Activated naive CD4-positive, alpha-beta T cell treated with anti-CD3 and anti-CD28 coated beads, Interleukin-2, amount 10 ng/mL, durations not matched to agents 7 days and 5 days (primary cell): ENCODE results near the gene DAZAP1.

Experiments
- CTCF ChIA-PET: fragments of 350-600 bp; sonication (Branson Sonifier 250); formaldehyde crosslinking; loops from one replicate; lab custom pipeline; 2021; ENCODE audit warnings: antibody characterized with exemption; lab: Charles Lee
- DNase-seq: peaks from one replicate; pipeline ENCODE4 v3.0.0-alpha.2; 2020
- H3K27ac Mint-ChIP-seq: one replicate; pipeline ENCODE4 v1.8.0; 2021; ENCODE audit warnings: mild to moderate bottlenecking, moderate library complexity, mixed read lengths
- H3K27me3 Mint-ChIP-seq: one replicate; pipeline ENCODE4 v1.8.0; 2021; ENCODE audit warnings: mild to moderate bottlenecking, mixed read lengths
- H3K36me3 Mint-ChIP-seq: one replicate; pipeline ENCODE4 v1.8.0; 2021; ENCODE audit warnings: mixed read lengths
- H3K4me1 Mint-ChIP-seq: one replicate; pipeline ENCODE4 v1.8.0; 2021; ENCODE audit warnings: mixed read lengths
- H3K4me3 Mint-ChIP-seq: one replicate; pipeline ENCODE4 v1.8.0; 2021; ENCODE audit warnings: mild to moderate bottlenecking, moderate library complexity, mixed read lengths
- H3K9me3 Mint-ChIP-seq: one replicate; pipeline ENCODE4 v1.8.0; 2021; ENCODE audit warnings: mixed read lengths

The DAZAP1 gene

DNA sequence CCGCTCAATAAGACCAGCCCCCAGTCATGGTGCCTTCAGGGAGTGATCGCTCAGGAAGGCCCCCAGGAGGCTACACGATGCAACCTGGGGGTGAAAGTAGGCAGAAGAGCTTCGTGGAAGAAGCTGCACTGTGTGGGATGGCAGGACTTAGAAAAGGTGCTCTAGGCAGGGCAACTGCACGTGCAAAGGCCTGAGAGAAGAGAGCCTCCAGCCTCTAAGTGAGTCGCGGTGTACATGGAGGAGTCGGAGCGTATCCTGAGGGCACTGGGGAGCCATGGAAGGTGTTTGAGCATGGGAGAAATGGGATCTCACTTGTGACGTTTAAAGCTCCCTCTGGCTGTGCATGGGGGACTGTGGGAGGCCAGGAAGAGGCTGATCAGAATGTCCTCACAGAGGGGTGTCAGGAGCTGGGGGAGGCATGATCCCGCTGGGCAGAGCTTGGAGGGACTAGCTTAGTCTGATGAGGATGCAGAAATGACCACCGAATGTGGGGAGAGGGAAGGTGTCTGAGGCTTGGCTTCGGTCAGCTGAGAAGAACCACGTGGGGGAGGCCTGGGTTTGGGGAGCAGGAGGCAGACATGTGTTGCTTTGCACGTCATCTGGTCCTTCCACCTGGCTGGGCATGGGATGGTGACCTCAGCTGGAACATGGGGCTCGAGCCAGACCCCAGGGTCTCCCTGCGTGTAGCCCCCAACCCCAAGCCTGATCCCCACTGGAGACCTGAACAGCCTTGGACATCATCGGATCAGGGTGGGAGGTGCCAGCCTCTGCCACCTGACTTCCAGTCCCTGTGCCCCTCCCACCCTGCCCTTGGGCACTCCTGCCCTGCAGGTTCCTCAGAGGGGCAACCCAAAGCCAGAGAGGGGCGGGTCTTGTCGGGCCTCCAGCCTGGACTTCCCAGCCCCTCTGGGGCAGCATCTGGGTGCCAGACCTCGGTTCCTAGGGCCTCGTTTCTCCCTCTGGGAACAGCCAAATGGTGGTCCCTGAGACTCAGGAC lies 43.6 kb downstream of the DAZAP1 start:
- DNase-seq: no peak
- CTCF ChIA-PET: no interaction called here
- no peaks in the 10 kb centered on the region for H3K9me3 Mint-ChIP-seq
- H3K27me3 Mint-ChIP-seq: peaks cover 98% of the 10 kb centered on the region
- H3K4me1 Mint-ChIP-seq: peaks cover 32% of the 10 kb centered on the region
- H3K27ac Mint-ChIP-seq: no peak overlapping the region
- H3K4me3 Mint-ChIP-seq: peak overlapping the region; percentile 29
- H3K36me3 Mint-ChIP-seq: no peaks in the 10 kb centered on the region

GRCh38 chr19:1451916-1452801 lies 44.8 kb downstream of the DAZAP1 start:
- Mint-ChIP-seq H3K4me1 (peaks cover 31% of the 10 kb centered on the region), H3K4me3 (no peak overlapping the region), H3K36me3 (no peaks in the 10 kb centered on the region), H3K9me3 (no peaks in the 10 kb centered on the region), H3K27ac (no peak overlapping the region), H3K27me3 (peaks cover 98% of the 10 kb centered on the region)
- CTCF ChIA-PET: no interaction called here
- no peak for DNase-seq

- no peaks in the 10 kb centered on the region for H3K36me3 Mint-ChIP-seq
Observed at GRCh38 chr19:1452802-1453524, 45.6 kb downstream of the DAZAP1 start.

GRCh38 chr19:1453525-1454364 lies 46.4 kb downstream of the DAZAP1 start:
- Mint-ChIP-seq H3K27me3 (peaks cover 98% of the 10 kb centered on the region), H3K4me3 (no peak overlapping the region), H3K4me1 (peaks cover 27% of the 10 kb centered on the region), H3K27ac (no peak overlapping the region), H3K36me3 (no peaks in the 10 kb centered on the region), H3K9me3 (no peaks in the 10 kb centered on the region)
- DNase-seq: no peak
- CTCF ChIA-PET: interaction anchor here (3.0 kb wide), 1 partner anchor 8 kb away, joined by 10 read pairs; no protein-coding TSS in a partner anchor

More at GRCh38 chr19:1452802-1453524, 45.6 kb downstream of the DAZAP1 start:
- Mint-ChIP-seq H3K9me3 (no peaks in the 10 kb centered on the region), H3K4me3 (no peak overlapping the region), H3K27ac (no peak overlapping the region), H3K27me3 (peaks cover 98% of the 10 kb centered on the region), H3K4me1 (peaks cover 27% of the 10 kb centered on the region)
- DNase-seq: no peak
- CTCF ChIA-PET: interaction anchor here (3.0 kb wide), 1 partner anchor 8 kb away, joined by 10 read pairs; no protein-coding TSS in a partner anchor

DNA sequence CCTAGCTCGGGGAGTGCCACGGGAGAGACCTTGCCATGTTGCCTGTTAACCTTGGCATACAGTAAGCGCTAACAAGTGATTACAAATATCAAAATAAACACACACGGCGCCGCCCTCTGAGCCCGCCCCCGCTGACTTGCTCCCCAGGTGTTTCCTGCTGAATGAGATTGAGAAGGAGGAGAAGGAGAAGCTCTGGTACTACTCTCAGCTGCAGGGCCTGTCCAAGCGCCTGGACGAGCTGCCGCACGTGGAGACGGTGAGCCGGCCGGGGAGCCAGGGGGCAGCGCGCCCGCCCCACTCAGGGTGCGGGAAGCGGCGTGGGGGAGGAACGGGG lies 47.6 kb downstream of the DAZAP1 start:
- Mint-ChIP-seq H3K27me3 (peaks cover 99% of the 10 kb centered on the region), H3K36me3 (no peaks in the 10 kb centered on the region), H3K4me1 (peaks cover 21% of the 10 kb centered on the region), H3K27ac (no peak overlapping the region), H3K4me3 (no peak overlapping the region), H3K9me3 (no peaks in the 10 kb centered on the region)
- peak; percentile 41 for DNase-seq
- CTCF ChIA-PET: interaction anchor here (1.3 to 3.0 kb wide), 2 partner anchors 10 to 14 kb away, joined by 3 to 10 read pairs; no protein-coding TSS in a partner anchor

DNA sequence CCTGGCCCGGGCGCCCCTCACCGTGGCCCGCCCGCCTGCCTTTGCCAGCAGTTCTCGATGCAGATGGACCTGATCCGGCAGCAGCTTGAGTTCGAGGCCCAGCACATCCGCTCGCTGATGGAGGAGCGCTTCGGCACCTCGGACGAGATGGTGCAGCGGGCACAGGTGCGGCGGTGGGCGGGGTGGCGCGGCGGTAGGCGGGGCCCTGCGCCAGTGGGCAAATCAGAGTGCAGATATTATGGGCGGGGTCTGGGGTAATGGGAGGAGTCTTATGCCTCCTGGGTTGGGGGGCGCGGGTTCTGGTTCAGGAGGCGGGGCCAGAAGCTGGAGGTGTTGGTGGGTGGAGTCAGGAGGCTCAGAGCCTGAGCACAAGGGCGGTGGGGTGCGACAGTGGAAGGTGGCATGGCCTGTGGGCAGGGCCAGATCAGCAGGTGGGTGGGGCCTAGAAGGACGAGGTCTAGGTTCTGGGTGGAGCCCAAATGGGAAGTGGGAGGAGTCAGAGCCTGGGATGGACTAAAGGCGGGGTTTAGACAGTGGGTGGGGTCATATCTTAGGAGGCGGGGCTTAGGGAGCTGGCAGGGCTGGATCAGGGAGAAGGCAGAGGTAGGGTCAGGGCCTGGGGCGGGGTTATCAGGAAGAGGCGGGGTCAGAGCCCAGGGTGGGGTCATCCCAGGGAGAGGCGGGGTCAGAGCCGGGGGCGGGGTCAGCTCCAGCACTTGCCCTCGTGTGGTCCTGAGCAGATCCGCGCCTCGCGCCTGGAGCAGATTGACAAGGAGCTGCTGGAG lies 48.1 kb downstream of the DAZAP1 start:
- no peak overlapping the region for H3K4me3 Mint-ChIP-seq
- H3K9me3 Mint-ChIP-seq: no peaks in the 10 kb centered on the region
- DNase-seq: peak; percentile 73
- no peaks in the 10 kb centered on the region for H3K36me3 Mint-ChIP-seq
- no peak overlapping the region for H3K27ac Mint-ChIP-seq
- H3K4me1 Mint-ChIP-seq: peaks cover 18% of the 10 kb centered on the region
- H3K27me3 Mint-ChIP-seq: peaks cover 95% of the 10 kb centered on the region
- CTCF ChIA-PET: interaction anchor here (1.3 to 3.0 kb wide), 2 partner anchors 10 to 15 kb away, joined by 3 to 10 read pairs; no protein-coding TSS in a partner anchor

DNA sequence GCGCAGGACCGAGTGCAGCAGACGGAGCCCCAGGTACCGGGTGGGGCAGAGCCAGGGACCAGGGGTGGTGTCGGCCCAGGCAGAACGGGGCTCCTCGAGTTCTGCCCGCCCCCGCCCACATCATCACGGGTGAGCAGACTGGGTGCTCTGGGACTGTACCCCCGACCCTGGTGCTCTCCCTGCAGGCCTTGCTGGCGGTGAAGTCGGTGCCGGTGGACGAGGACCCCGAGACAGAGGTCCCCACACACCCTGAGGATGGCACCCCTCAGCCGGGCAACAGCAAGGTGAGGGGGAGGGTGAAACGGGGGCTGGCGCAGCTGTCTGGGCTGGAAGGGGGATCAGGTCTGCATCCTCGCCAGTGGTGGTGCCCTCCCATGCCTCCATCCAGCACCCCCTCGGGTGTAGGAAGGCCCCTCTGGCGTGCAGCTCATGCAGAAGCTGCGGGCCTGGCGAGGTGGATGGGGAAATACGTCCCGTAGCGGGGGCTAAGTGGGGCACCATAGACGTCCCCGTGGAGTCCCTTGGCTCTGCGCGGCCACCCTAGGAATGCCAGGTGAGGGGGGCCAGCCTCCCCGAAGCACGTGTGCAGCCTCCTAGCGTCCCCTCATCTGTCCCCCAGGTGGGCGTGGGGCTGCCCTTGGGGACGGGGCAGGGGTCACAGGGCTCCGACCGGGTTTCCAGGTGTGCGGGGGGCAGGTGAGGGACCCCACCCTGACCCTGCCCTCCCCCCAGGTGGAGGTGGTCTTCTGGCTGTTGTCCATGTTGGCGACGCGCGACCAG lies 48.9 kb downstream of the DAZAP1 start:
- peaks cover 13% of the 10 kb centered on the region for H3K4me1 Mint-ChIP-seq
- no peak overlapping the region for H3K27ac Mint-ChIP-seq
- H3K4me3 Mint-ChIP-seq: no peak overlapping the region
- DNase-seq: no peak
- no peaks in the 10 kb centered on the region for H3K9me3 Mint-ChIP-seq
- no peaks in the 10 kb centered on the region for H3K36me3 Mint-ChIP-seq
- peaks cover 88% of the 10 kb centered on the region for H3K27me3 Mint-ChIP-seq
- CTCF ChIA-PET: interaction anchor here (1.3 to 3.0 kb wide), 2 partner anchors 11 to 16 kb away, joined by 3 to 10 read pairs; no protein-coding TSS in a partner anchor

DNA sequence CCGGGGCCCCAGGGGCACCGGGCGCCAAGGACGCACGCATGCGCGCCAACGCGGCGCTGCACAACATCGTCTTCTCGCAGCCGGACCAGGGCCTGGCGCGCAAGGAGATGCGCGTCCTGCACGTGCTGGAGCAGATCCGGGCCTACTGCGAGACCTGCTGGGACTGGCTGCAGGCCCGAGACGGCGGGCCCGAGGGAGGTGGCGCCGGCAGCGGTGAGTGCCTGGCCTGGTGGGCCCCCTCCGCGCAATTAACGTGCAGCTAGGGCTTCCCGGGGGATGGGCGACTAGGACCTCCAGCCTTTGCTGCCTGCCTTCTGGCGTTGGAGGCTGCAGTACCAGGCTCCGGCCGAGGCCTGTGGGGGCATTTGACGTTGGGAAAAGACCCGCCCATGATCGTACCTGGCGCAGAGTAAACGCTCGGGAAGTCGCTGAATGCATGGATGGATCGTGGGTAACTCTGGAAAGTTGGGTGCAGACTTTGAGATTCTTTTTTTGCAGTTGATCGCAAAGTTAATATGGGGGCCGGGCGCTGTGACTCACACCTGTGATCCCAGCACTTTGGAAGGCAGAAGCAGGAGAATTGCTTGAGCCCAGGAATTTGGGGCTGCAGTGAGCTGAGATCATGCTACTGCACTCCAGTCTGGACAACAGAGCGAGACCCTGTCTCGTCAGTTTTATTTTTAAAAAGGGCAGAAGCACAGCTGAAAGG lies 49.8 kb downstream of the DAZAP1 start:
- peaks cover 79% of the 10 kb centered on the region for H3K27me3 Mint-ChIP-seq
- H3K36me3 Mint-ChIP-seq: no peaks in the 10 kb centered on the region
- no peak overlapping the region for H3K27ac Mint-ChIP-seq
- peaks cover 13% of the 10 kb centered on the region for H3K4me1 Mint-ChIP-seq
- CTCF ChIA-PET: interaction anchor here (1.2 kb wide), 1 partner anchor 11 kb away, joined by 3 read pairs; no protein-coding TSS in a partner anchor
- no peak for DNase-seq
- no peak overlapping the region for H3K4me3 Mint-ChIP-seq
- H3K9me3 Mint-ChIP-seq: no peaks in the 10 kb centered on the region

GRCh38 chr19:1457892-1458291 lies 50.5 kb downstream of the DAZAP1 start:
- no peak overlapping the region for H3K27ac Mint-ChIP-seq
- H3K4me1 Mint-ChIP-seq: peaks cover 12% of the 10 kb centered on the region
- H3K4me3 Mint-ChIP-seq: no peak overlapping the region
- H3K9me3 Mint-ChIP-seq: no peaks in the 10 kb centered on the region
- CTCF ChIA-PET: interaction anchor here (1.2 kb wide), 1 partner anchor 12 kb away, joined by 3 read pairs; no protein-coding TSS in a partner anchor
- H3K27me3 Mint-ChIP-seq: peaks cover 72% of the 10 kb centered on the region
- DNase-seq: no peak
- no peaks in the 10 kb centered on the region for H3K36me3 Mint-ChIP-seq

GRCh38 chr19:1459479-1459878 lies 52.1 kb downstream of the DAZAP1 start:
- Mint-ChIP-seq H3K4me1 (peaks cover 11% of the 10 kb centered on the region), H3K9me3 (no peaks in the 10 kb centered on the region), H3K27ac (no peak overlapping the region), H3K4me3 (no peak overlapping the region), H3K27me3 (peaks cover 59% of the 10 kb centered on the region), H3K36me3 (no peaks in the 10 kb centered on the region)
- CTCF ChIA-PET: no interaction called here
- no peak for DNase-seq
